GM18517 (cell line): ENCODE data around the gene HMX2.
"Not testable (repeated sequence)": the region's sequence is repeated elsewhere in the genome, so short reads cannot be mapped to it uniquely, and the experiment has no call there.

Experiments
- ATAC-seq: cut with Tn5 transposase; IDR thresholded peaks from one replicate; pipeline ENCODE4 v1.9.1; 2021; ENCODE audit warnings: mild to moderate bottlenecking, moderate library complexity; ENCODE audit not compliant: unreplicated experiment

The HMX2 gene

GRCh38 chr10:123150271-123150985, 2.5 kb downstream of the HMX2 start:
- ATAC-seq = no peak

GRCh38 chr10:123150986-123151736, 3.2 kb downstream of the HMX2 start:
- no peak for ATAC-seq

GRCh38 chr10:123151737-123152135, 3.8 kb downstream of the HMX2 start:
- ATAC-seq = no peak

GRCh38 chr10:123153486-123154091, 5.7 kb downstream of the HMX2 start:
- no peak for ATAC-seq

GRCh38 chr10:123154092-123154710, 6.3 kb downstream of the HMX2 start, which contains the start of gene BUB3:
Gene BUB3, plus strand, starts transcription at chr10:123154402. Its CDS starts 516 bp downstream, at chr10:123154918.
- peak; percentile 91 for ATAC-seq

GRCh38 chr10:123154711-123155505, 7.0 kb downstream of the HMX2 start:
- ATAC-seq = peak; percentile 25

GRCh38 chr10:123156078-123156477, 8.1 kb downstream of the HMX2 start:
- ATAC-seq = no peak

GRCh38 chr10:123157210-123157609, 9.3 kb downstream of the HMX2 start:
- no peak for ATAC-seq

- no peak for ATAC-seq
Measured at GRCh38 chr10:123158682-123159081, 10.7 kb downstream of the HMX2 start.

- no peak for ATAC-seq
Measured at GRCh38 chr10:123160311-123160980, 12.5 kb downstream of the HMX2 start.

GRCh38 chr10:123164319-123164718, 16.4 kb downstream of the HMX2 start:
- ATAC-seq = no peak

GRCh38 chr10:123165445-123166072, 17.6 kb downstream of the HMX2 start:
- ATAC-seq = no peak

GRCh38 chr10:123166618-123167017, 18.7 kb downstream of the HMX2 start:
- no peak for ATAC-seq

GRCh38 chr10:123170961-123171360, 23.0 kb downstream of the HMX2 start:
- ATAC-seq = no peak

- not testable (repeated sequence) for ATAC-seq
Measured at GRCh38 chr10:123171616-123172015, 23.7 kb downstream of the HMX2 start.

- no peak for ATAC-seq
Measured at GRCh38 chr10:123175389-123176387, 27.8 kb downstream of the HMX2 start.

- ATAC-seq = not testable (repeated sequence)
Measured at GRCh38 chr10:123178390-123178789, 30.5 kb downstream of the HMX2 start.
